ENCODE measurements around the gene GPANK1. TPM values are rescaled to one million over a fixed set of nuclear protein-coding genes. Genes with fewer than 3 reads are reported as not detected.

The GPANK1 gene
- total RNA-seq, 4 donors from 2014 or later: 22.3 to 32.5 (median 24.3) TPM

DNA sequence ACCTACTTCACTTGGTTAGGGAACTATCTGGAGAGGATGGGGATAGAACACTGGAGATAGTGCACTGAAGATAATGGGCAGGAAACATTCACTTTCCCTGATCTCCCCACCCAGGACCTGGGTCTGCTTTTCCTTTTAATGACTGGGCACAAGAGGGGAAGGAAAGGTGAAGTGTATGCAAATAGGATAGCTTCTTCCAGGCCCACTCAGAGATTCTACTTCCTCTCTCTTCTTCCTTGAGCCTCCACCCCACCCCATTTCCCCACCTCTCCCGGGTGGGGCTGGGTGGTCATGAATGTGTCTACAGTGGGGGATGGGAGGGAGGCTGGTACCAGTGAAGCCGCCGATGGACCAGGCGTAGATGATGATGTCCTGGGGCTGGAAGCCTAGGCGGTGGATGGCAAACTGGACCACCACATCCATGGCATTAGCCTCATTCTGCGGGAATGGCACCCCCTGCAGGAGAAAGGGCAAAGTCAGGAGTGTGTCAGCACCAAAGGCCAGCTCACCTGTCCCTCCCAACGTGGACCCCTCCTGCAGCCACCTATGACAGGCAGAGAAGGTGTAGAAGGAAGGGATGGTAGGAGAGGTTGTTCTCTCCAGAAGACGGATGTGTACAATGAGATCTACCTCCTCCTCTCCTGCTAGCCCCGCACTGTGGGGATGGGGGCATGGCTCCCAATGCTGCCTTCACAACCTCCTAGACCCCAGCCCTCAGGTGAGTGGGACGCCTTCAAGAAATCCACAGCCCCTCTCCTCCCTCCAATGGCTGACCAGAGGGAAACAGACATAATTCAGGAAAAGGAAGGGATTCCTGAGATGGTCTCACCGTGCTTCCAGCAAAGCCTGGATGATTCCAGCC is 24.7 kb upstream of the GPANK1 start:
- no peak overlapping the region for H3K4me3 ChIP-seq (ENCODE audit: low read depth, poor library complexity, severe bottlenecking)
- intact Hi-C loops (cut with DNase I; ENCODE audit: low total_unique reads): loop anchor here (5.0 kb wide), 1 partner anchor 78 kb away; no protein-coding TSS in a partner anchor
- 82 to 84% methylated on average over 11 of the region's 11 CpGs for WGBS, 2 donors

DNA sequence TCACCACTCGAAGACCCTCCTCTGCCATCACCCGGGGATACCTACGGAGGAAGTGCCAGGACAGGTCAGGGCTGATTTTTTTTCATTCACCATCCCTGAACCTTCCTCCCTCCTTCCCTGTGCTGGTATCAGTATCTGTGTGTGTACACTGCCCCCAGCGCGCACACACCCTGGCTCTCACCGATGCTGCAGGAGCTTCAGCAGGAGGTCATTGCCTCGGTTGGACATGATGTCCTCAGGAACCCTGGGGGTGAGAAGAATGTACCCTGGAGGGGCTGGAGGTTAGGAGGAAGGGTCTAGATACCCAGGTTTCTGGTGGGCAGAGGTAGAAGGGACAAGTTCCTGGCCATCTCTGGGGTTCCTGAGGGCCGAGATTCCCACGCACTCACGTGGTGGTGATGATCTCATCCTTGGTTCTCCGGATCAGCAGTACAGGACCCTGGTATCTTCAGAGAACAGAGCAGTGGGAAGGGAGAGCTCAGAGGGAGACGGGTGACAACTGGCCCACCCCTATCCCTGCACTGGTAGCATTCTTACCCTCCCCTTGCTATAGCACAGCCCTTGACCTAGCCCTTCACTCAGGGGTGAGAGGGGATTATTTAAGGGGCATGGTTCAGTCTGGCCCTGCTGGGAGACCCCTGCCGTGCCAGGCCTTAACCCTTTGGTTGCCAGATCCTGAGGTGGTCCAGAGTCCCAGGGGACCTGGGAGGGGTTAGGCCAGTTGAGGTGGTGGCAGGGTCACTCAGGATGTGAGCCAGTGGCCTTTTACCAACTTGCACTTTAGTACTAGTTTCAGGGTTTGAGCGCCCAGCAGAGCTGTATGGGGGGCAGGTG is 23.3 kb upstream of the GPANK1 start:
- no peak for DNase-seq (ENCODE audit: low spot score in 2 of 2)
- TF ChIP-seq CTCF (IDR thresholded peaks at IDR 0.05): no peak
- TF ChIP-seq POLR2A (IDR thresholded peaks at IDR 0.05): no peak
- WGBS, 2 donors: 84% methylated on average over 14 of the region's 14 CpGs
- no peak overlapping the region for H3K4me3 ChIP-seq (ENCODE audit: low read depth, poor library complexity, severe bottlenecking)
- intact Hi-C loops (cut with DNase I; ENCODE audit: low total_unique reads): loop anchor here (5.0 kb wide), 1 partner anchor 79 kb away; no protein-coding TSS in a partner anchor

More for the DNA sequence above, 24.7 kb upstream of the GPANK1 start:
- no peak for DNase-seq (ENCODE audit: low spot score in 2 of 2)
- TF ChIP-seq POLR2A (IDR thresholded peaks at IDR 0.05) (no peak), CTCF (IDR thresholded peaks at IDR 0.05) (no peak)

GRCh38 chr6:31687321-31687720 is 22.5 kb upstream of the GPANK1 start:
- 82 to 84% methylated on average over 8 of the region's 8 CpGs for WGBS, 2 donors
- intact Hi-C loops (cut with DNase I; ENCODE audit: low total_unique reads): loop anchor here (5.0 kb wide), 1 partner anchor 80 kb away; no protein-coding TSS in a partner anchor
- TF ChIP-seq POLR2A (IDR thresholded peaks at IDR 0.05) (no peak), CTCF (IDR thresholded peaks at IDR 0.05) (no peak)
- H3K4me3 ChIP-seq (ENCODE audit: low read depth, poor library complexity, severe bottlenecking): no peak overlapping the region
- DNase-seq (ENCODE audit: low spot score in 2 of 2): no peak

DNA sequence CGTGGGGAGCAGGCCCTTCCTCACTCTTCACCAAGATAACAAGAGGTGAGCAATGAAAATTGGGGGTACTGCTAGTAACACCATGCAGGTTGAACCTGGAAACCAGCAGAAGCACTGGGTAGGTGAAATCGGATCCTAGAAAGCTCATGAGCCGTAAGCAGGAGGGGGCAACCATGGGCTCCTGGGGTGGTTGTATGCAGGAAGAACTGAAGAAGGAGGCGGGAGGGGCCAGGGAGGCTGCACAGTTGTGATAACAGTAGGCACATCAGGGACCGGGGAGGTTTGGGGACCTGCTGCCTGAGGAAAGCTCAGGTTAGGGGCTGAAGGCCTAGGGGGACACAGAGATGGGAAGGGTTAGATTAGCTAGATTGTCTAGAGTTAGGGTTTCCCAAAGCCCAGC is 21.7 kb upstream of the GPANK1 start:
- H3K4me3 ChIP-seq (ENCODE audit: low read depth, poor library complexity, severe bottlenecking): no peak overlapping the region
- TF ChIP-seq POLR2A (IDR thresholded peaks at IDR 0.05): no peak
- no peak for TF ChIP-seq CTCF (IDR thresholded peaks at IDR 0.05)
- DNase-seq (ENCODE audit: low spot score in 2 of 2): no peak
- 80 to 88% methylated on average over 5 of the region's 5 CpGs for WGBS, 2 donors
- intact Hi-C loops (cut with DNase I; ENCODE audit: low total_unique reads): loop anchor here (5.0 kb wide), 1 partner anchor 81 kb away; no protein-coding TSS in a partner anchor

DNA sequence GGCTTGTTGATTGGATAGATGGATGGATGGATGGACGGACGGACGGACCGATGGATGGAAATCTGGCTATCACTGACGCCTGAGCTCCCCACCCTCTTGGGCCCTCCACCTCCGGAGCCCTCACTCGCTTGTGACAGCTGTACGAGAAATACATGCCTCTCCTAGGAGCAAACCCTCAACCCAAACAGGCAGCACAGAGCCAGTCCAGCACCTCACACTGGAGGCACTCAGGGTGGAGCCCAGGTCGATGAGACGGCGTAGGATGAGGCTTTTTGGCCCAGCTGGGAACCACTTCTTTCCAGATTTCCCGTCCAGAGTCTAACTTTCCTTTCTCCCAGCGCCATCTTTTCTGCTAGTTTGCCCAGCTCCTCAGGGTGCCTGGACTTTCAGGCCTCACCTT is 18.8 kb upstream of the GPANK1 start:
- intact Hi-C loops (cut with DNase I; ENCODE audit: low total_unique reads): no loop called here
- TF ChIP-seq CTCF (IDR thresholded peaks at IDR 0.05) (no peak), POLR2A (IDR thresholded peaks at IDR 0.05) (no peak)
- no peak overlapping the region for H3K4me3 ChIP-seq (ENCODE audit: low read depth, poor library complexity, severe bottlenecking)
- DNase-seq (ENCODE audit: low spot score in 2 of 2): no peak
- WGBS, 2 donors: 75 to 84% methylated on average over 13 of the region's 13 CpGs
